H1 (cell line): ENCODE measurements around the gene OPALIN.

Experiments used
- CEBPB ChIP-seq: IDR thresholded peaks from 2 replicates; pipeline ENCODE4 v1.6.1; 2012; ENCODE audit warnings: low read depth, low read length
- CTCF ChIP-seq, 3 experiments: IDR thresholded peaks; 1 replicate in 2 of 3; 2 replicates in 1 of 3; pipeline versions ENCODE4 v1.5.1 to v1.6.1; 2011; ENCODE audit warnings: low read length in 3 of 3, mild to moderate bottlenecking in 3 of 3, inconsistent platforms in 2 of 3, low read depth in 1 of 3, moderate library complexity in 1 of 3; ENCODE audit not compliant: insufficient read depth in 1 of 3; ENCODE audit errors: control extremely low read depth in 1 of 3
- NRF1 ChIP-seq: IDR thresholded peaks from 2 replicates; pipeline ENCODE4 v1.6.1; 2011; ENCODE audit warnings: mild to moderate bottlenecking, low read depth, low read length, improper control_type of control experiment
- SP2 ChIP-seq: IDR thresholded peaks from 2 replicates; pipeline ENCODE4 v1.6.1; 2012; ENCODE audit warnings: mild to moderate bottlenecking, low read length, inconsistent platforms
- TAF1 ChIP-seq: IDR thresholded peaks from 2 replicates; pipeline ENCODE4 v1.6.1; 2011; ENCODE audit warnings: mild to moderate bottlenecking, low read depth, low read length
- TCF12 ChIP-seq: IDR thresholded peaks from 2 replicates; pipeline ENCODE4 v1.6.1; 2011; ENCODE audit warnings: low read depth, mild to moderate bottlenecking, low read length

GRCh38 chr10:96365571-96365970 is 6.8 kb upstream of the OPALIN start:
- TF ChIP-seq CTCF (IDR thresholded peaks at IDR 0.05; ENCODE audit: control extremely low read depth in 1 of 3, insufficient read depth in 1 of 3, low read depth in 1 of 3, low read length in 3 of 3) (no peak), TCF12 (no peak), TAF1 (no peak), CEBPB (no peak), NRF1 (no peak), SP2 (no peak)
